GM23338 (cell line): ENCODE data around the gene CACNA1C. TPM values are rescaled to one million over a fixed set of nuclear protein-coding genes. Genes with fewer than 3 reads are reported as not detected.

ENCODE experiments used
- ATAC-seq: fragments of 200-7000 bp; cut with Tn5 transposase; 3 replicates; pipeline ENCODE4 v1.9.1; 2020
- DNase-seq: peaks from one replicate; pipeline ENCODE4 v3.0.0-alpha.2; 2015; ENCODE audit warnings: low spot score
- H2AFZ ChIP-seq: fragments of 200-600 bp; sonication (generic); 2 replicates; pipeline ENCODE4 v1.8.0; 2016; ENCODE audit warnings: antibody characterized with exemption, mild to moderate bottlenecking, moderate library complexity
- H3F3A ChIP-seq: fragments of 200-600 bp; sonication (generic); replicated peaks from 2 replicates; pipeline ENCODE4 v1.8.0; 2017; ENCODE audit warnings: antibody characterized with exemption, mixed run types, low read depth
- H3K27ac ChIP-seq: fragments of 200-600 bp; sonication (generic); 2 replicates; pipeline ENCODE4 v1.6.1; 2016; ENCODE audit warnings: low read depth
- H3K27me3 ChIP-seq: fragments of 200-600 bp; sonication (generic); 2 replicates; pipeline ENCODE4 v1.8.0; 2016; ENCODE audit warnings: mild to moderate bottlenecking, mixed run types, moderate library complexity; ENCODE audit not compliant: insufficient read depth
- H3K36me3 ChIP-seq: fragments of 200-600 bp; sonication (generic); 2 replicates; pipeline ENCODE4 v1.8.0; 2016; ENCODE audit warnings: mild to moderate bottlenecking; ENCODE audit not compliant: insufficient read depth
- H3K4me1 ChIP-seq: fragments of 200-600 bp; sonication (generic); 2 replicates; pipeline ENCODE4 v1.8.0; 2016; ENCODE audit warnings: mild to moderate bottlenecking, moderate library complexity; ENCODE audit not compliant: insufficient read depth
- H3K4me2 ChIP-seq: fragments of 200-600 bp; sonication (generic); 2 replicates; pipeline ENCODE4 v1.7.1; 2017; ENCODE audit warnings: mixed run types
- H3K4me3 ChIP-seq: fragments of 200-600 bp; sonication (generic); 2 replicates; pipeline ENCODE4 v1.6.1; 2016; ENCODE audit warnings: mixed run types
- H3K79me2 ChIP-seq: fragments of 200-600 bp; sonication (generic); replicated peaks from 2 replicates; pipeline ENCODE4 v1.8.0; 2017; ENCODE audit warnings: mild to moderate bottlenecking; ENCODE audit not compliant: insufficient read depth
- H3K9me2 ChIP-seq: fragments of 200-600 bp; sonication (generic); 2 replicates; pipeline ENCODE4 v1.8.0; 2017; ENCODE audit not compliant: insufficient read depth
- H4K20me1 ChIP-seq: fragments of 200-600 bp; sonication (generic); replicated peaks from 2 replicates; pipeline ENCODE4 v1.8.0; 2017; ENCODE audit warnings: mild to moderate bottlenecking; ENCODE audit not compliant: insufficient read depth
- H3K27ac Mint-ChIP-seq: 2 replicates; pipeline ENCODE4 v1.8.0; 2020; ENCODE audit warnings: inconsistent platforms, mild to moderate bottlenecking, moderate library complexity, mixed read lengths
- H3K27me3 Mint-ChIP-seq: 3 replicates; pipeline ENCODE4 v1.8.0; 2022; ENCODE audit warnings: low read depth, mild to moderate bottlenecking, moderate library complexity, mixed read lengths, inconsistent platforms; ENCODE audit not compliant: insufficient read depth, poor library complexity
- H3K36me3 Mint-ChIP-seq: 3 replicates; pipeline ENCODE4 v1.8.0; 2021; ENCODE audit warnings: low read depth, mild to moderate bottlenecking, inconsistent platforms, moderate library complexity, mixed read lengths
- H3K4me1 Mint-ChIP-seq: 3 replicates; pipeline ENCODE4 v1.8.0; 2020; ENCODE audit warnings: mild to moderate bottlenecking, inconsistent platforms, mixed read lengths
- H3K4me3 Mint-ChIP-seq: 3 replicates; pipeline ENCODE4 v1.8.0; 2021; ENCODE audit warnings: moderate library complexity, mild to moderate bottlenecking, inconsistent platforms, mixed read lengths
- H3K9me3 Mint-ChIP-seq: 3 replicates; pipeline ENCODE4 v1.8.0; 2020; ENCODE audit warnings: moderate library complexity, mild to moderate bottlenecking, inconsistent platforms, mixed read lengths
- ZNF114 ChIP-seq: fragments of 250-450 bp; sonication (Bioruptor Pico); IDR thresholded peaks from 2 replicates; pipeline ENCODE4 v1.5.0; 2020; ENCODE audit warnings: mild to moderate bottlenecking, moderate library complexity
- ZNF462 ChIP-seq: fragments of 250-450 bp; sonication (Bioruptor Pico); IDR thresholded peaks from 2 replicates; pipeline ENCODE4 v1.5.0; 2020; ENCODE audit warnings: mild to moderate bottlenecking, moderate library complexity
- polyA plus RNA-seq: library from polyadenylated mRNA; unstranded; fragments of >200 nt; fragmentation: Nextera tagmentation; extraction: Ambion mirVana; gene quantifications from 2 replicates; pipeline ENCODE4 v1.2.1, GENCODE V29; 2016
- total RNA-seq: library from RNA; depleted of rRNA; stranded (reverse); fragments of >200 nt; shearing (Covaris generic); gene quantifications from 2 replicates; pipeline ENCODE4 v1.2.3, GENCODE V29; 2014
- TF ChIP-seq, protein P1 (sequence below), 2 experiments: fragments of 200-600 bp in 1 of 2; sonication (generic) in 1 of 2; conservative IDR thresholded peaks; 2 replicates each; pipeline versions ENCODE4 v1.5.1 to v1.6.1; 2016 to 2017; ENCODE audit warnings: antibody characterized with exemption in 2 of 2, low read depth in 2 of 2, mild to moderate bottlenecking in 2 of 2, moderate library complexity in 1 of 2

The CACNA1C gene
- total and polyA plus RNA-seq, 2 experiments from 2014 or later: 0.78 to 2.1 TPM

GRCh38 chr12:2395354-2395977 is 342.7 kb downstream of the CACNA1C start:
- H3K4me3 ChIP-seq: no peak overlapping the region
- Mint-ChIP-seq H3K4me3 (no peak overlapping the region), H3K36me3 (no peaks in the 10 kb centered on the region; the same call in 2 of the 3 replicates), H3K27me3 (peaks cover 6% of the 10 kb centered on the region), H3K27ac (peak overlapping the region; percentile 78; the same call in 1 of the 2 replicates), H3K9me3 (no peaks in the 10 kb centered on the region), H3K4me1 (peaks cover 7% of the 10 kb centered on the region; the same call in 1 of the 3 replicates)
- no peaks in the 10 kb centered on the region for H3K27me3 ChIP-seq
- H3K4me1 ChIP-seq: no peaks in the 10 kb centered on the region
- H3K79me2 ChIP-seq: no peaks in the 10 kb centered on the region
- ATAC-seq: peak; percentile 89
- DNase-seq: peak; percentile 84
- H3K9me2 ChIP-seq: no peaks in the 10 kb centered on the region
- no peak overlapping the region for H3K4me2 ChIP-seq
- no peak overlapping the region for H2AFZ ChIP-seq
- no peaks in the 10 kb centered on the region for H3K36me3 ChIP-seq
- H3F3A ChIP-seq: no peaks in the 10 kb centered on the region
- H4K20me1 ChIP-seq: no peaks in the 10 kb centered on the region
- TF ChIP-seq ZNF114 (CRISPR knock-in tag): peak; percentile 16; the same call in 1 of the 2 replicates
- TF ChIP-seq, protein P1, sequence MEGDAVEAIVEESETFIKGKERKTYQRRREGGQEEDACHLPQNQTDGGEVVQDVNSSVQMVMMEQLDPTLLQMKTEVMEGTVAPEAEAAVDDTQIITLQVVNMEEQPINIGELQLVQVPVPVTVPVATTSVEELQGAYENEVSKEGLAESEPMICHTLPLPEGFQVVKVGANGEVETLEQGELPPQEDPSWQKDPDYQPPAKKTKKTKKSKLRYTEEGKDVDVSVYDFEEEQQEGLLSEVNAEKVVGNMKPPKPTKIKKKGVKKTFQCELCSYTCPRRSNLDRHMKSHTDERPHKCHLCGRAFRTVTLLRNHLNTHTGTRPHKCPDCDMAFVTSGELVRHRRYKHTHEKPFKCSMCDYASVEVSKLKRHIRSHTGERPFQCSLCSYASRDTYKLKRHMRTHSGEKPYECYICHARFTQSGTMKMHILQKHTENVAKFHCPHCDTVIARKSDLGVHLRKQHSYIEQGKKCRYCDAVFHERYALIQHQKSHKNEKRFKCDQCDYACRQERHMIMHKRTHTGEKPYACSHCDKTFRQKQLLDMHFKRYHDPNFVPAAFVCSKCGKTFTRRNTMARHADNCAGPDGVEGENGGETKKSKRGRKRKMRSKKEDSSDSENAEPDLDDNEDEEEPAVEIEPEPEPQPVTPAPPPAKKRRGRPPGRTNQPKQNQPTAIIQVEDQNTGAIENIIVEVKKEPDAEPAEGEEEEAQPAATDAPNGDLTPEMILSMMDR (conservative IDR thresholded peaks at IDR 0.05; ENCODE audit: low read depth in 2 of 2): peak; percentile 79 to 97
- TF ChIP-seq ZNF462 (CRISPR knock-in tag): no peak
- H3K27ac ChIP-seq: no peak overlapping the region
